ENCODE results near the gene CIDEA. TPM values are rescaled to one million over a fixed set of nuclear protein-coding genes. Genes with fewer than 3 reads are reported as not detected.

CIDEA gene
- total and polyA plus RNA-seq, 3 donors from 2014 or later, result 0.57 TPM; not detected in 2

- H3K4me3 ChIP-seq, result no peak overlapping the region
- no peak for DNase-seq
- intact Hi-C loops (cut with DNase I; ENCODE audit: low total_unique reads), result no loop called here
- TF ChIP-seq POLR2A (IDR thresholded peaks at IDR 0.05) (no peak), CTCF (IDR thresholded peaks at IDR 0.05) (no peak)
- no peaks in the 10 kb centered on the region for H3K36me3 ChIP-seq (ENCODE audit: low read depth, missing control alignments)
- 88% methylated on average over 17 to 21 of the region's 21 CpGs for WGBS, 2 donors
- no peaks in the 10 kb centered on the region for H3K27me3 ChIP-seq
- no peaks in the 10 kb centered on the region for H3K9me3 ChIP-seq
- H3K27ac ChIP-seq, result no peak overlapping the region
- peaks cover 11% of the 10 kb centered on the region for H3K4me1 ChIP-seq
Measured at GRCh38 chr18:12257996-12258718, 4.0 kb downstream of the CIDEA start.

GRCh38 chr18:12258719-12259705, 4.9 kb downstream of the CIDEA start:
- DNase-seq, result no peak
- TF ChIP-seq POLR2A (IDR thresholded peaks at IDR 0.05), result no peak
- TF ChIP-seq CTCF (IDR thresholded peaks at IDR 0.05), result no peak
- H3K27ac ChIP-seq, result no peak overlapping the region
- no peaks in the 10 kb centered on the region for H3K36me3 ChIP-seq (ENCODE audit: low read depth, missing control alignments)
- H3K9me3 ChIP-seq, result no peaks in the 10 kb centered on the region
- H3K4me1 ChIP-seq, result peaks cover 3% of the 10 kb centered on the region
- no peak overlapping the region for H3K4me3 ChIP-seq
- no peaks in the 10 kb centered on the region for H3K27me3 ChIP-seq
- intact Hi-C loops (cut with DNase I; ENCODE audit: low total_unique reads), result no loop called here
- WGBS, 2 donors, result 63 to 88% methylated on average over 19 to 29 of the region's 29 CpGs

GRCh38 chr18:12262748-12263147, 8.6 kb downstream of the CIDEA start:
- Histone ChIP-seq H3K36me3 (ENCODE audit: low read depth, missing control alignments) (no peaks in the 10 kb centered on the region), H3K27ac (no peak overlapping the region), H3K27me3 (no peaks in the 10 kb centered on the region), H3K9me3 (no peaks in the 10 kb centered on the region), H3K4me3 (no peak overlapping the region), H3K4me1 (no peaks in the 10 kb centered on the region)
- DNase-seq, result no peak
- TF ChIP-seq CTCF (IDR thresholded peaks at IDR 0.05), result no peak
- no peak for TF ChIP-seq POLR2A (IDR thresholded peaks at IDR 0.05)
- 91 to 92% methylated on average over 8 of the region's 8 CpGs for WGBS, 2 donors
- intact Hi-C loops (cut with DNase I; ENCODE audit: low total_unique reads), result no loop called here

- H3K9me3 ChIP-seq, result no peaks in the 10 kb centered on the region
- H3K4me1 ChIP-seq, result no peaks in the 10 kb centered on the region
- intact Hi-C loops (cut with DNase I; ENCODE audit: low total_unique reads), result no loop called here
- 75% methylated on average over 2 of the region's 2 CpGs for WGBS, 2 donors
- H3K4me3 ChIP-seq, result no peak overlapping the region
- no peak for TF ChIP-seq CTCF (IDR thresholded peaks at IDR 0.05)
- no peak overlapping the region for H3K27ac ChIP-seq
- no peaks in the 10 kb centered on the region for H3K27me3 ChIP-seq
- DNase-seq, result no peak
- no peaks in the 10 kb centered on the region for H3K36me3 ChIP-seq (ENCODE audit: low read depth, missing control alignments)
Measured at GRCh38 chr18:12264864-12265263, 10.7 kb downstream of the CIDEA start.

Data from testis (tissue), 3 donors.